HG03039 (cell line): ENCODE results near the gene TESMIN.

Experiments
- ATAC-seq: cut with Tn5 transposase; IDR thresholded peaks from one replicate; pipeline ENCODE4 v1.9.1; 2021; ENCODE audit warnings: mild to moderate bottlenecking, moderate library complexity; ENCODE audit not compliant: unreplicated experiment

TESMIN gene

DNA sequence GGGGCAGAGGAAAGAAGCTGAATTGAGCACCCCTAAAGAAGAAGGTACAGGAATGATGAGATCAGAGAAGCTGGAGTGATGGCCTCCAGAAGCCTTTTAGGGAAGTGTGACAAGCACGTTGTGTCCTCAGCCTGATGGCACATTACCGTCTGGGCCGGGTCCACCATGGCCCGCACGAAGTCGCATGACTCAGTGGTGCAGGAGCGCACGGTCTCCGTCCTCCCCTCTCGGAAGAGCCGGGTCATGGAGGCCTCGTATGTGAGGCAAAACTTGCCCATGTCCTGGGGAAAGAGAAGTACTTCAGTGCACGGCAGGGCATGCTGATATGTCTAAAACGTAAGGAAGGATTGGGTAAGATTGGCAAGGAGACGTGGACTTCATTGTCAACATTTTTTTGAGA, 11.2 kb upstream of the TESMIN start:
- ATAC-seq, result no peak

DNA sequence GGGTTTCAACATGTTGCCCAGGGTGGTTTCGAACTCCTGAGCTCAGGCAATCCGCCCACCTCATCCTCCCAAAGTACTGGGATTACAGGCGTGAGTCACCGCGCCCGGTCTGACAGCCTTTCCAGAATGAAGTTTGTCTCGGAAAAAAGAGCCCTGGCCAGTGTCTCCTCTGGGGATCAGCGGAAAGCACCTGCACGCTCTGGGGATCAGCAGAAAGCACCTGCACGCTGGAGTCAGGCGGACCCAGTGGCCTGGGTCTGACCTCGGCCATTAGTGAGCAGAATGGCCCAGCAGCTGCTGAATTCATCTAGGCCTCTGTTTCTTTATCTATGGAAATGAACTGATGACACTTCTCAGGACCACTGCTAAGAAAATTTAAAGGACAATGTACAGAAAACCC, 10.5 kb upstream of the TESMIN start:
- ATAC-seq, result no peak

DNA sequence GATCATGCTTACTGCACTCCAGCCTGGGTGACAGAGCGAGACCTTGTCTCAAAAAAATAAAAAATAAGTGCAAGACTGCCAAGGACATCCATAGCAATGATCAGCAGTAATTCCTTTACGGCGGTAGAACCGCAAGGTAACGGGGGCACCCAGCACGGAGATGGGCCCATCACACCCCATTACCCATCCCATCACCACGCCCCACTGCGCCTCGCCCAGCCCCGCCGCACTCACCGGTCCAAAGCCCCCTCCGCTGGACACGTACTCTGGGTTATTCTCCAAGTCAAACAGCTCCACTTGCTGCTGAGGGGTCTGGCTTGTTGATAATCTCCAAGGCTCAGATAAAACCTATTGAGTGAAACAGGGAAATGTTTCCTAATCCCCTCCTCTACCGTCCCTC, 8.7 kb upstream of the TESMIN start:
- ATAC-seq, result no peak

DNA sequence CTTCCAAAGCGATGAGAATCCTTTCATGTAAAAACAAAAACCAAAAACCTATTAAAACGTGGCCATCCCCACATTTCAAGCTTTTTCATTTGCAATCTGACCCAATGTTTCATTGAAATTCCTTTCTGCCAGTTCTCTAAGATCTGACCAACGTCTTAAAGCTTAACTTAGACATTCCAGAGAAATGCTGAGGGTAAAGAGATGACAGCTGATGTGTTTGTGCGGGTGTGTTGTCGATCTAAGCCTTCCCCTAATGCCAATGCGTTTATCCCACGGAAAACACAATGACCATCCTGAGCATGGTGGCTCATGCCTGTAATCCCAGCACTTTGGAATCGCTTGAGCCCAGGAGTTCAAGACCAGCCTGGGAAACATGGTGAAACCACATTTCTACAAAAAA, 6.4 kb upstream of the TESMIN start:
- no peak for ATAC-seq

DNA sequence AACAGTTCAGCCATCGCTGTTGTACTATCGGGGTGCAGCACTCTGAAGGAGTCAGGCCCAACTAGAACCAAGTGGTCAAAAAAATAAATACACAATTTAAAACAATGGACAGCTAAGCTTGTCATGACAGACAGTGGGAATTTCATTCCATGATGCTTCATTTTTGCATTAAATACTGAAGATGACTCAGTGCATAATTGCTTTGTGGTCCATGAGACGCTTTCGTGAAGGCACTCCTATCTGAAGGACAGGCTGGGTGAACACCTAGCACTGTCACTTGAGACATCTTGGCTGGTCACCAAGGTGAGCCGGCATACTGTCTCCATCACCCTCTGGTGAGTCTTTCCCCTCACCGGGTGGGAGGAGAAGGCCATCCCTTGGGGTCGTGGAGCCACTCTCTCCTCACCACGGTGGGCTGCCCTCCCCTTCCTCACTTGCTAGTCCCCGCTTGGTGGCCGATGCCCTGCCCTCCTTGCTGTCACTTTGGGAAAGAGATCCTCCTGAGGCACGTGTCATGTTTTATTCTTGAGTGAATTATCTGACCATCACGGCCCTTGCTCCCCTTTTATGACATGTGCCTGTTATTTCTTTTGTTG, 4.9 kb upstream of the TESMIN start:
- no peak for ATAC-seq

DNA sequence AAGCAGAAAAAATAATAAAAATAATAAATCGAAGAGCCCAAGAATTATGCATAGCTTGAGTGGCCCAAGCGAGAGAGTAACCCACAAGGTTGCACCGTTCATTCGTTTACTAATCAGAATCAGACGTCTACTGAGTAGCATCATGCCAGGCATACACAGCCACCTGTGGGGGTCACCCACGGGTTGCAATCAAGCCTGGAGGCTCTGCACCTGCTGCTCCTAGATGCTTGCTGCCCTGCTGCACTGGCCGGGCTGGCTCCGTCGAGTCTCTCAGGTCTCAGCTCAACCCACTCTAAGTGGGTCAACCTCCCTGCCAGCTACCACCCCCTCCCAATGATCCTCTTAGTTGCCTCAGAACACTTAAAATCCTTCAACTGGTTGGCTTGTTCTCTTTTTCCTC, 2.0 kb upstream of the TESMIN start:
- ATAC-seq, result no peak

DNA sequence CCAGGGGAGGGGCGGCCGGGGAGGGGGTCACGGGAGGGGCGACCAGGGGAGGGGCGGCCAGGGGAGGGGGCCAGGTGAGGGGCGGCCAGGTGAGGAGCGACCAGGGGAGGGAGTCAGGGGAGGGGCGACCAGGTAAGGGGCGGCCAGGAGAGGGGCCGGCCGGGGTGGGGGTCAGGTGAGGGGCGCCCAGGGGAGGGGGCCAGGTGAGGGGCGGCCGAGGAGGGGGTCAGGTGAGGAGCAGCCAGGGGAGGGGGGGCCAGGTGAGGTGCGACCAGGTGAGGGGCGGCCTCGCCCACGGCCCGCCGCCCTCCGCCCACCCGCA, 355 bp downstream of the TESMIN start:
- ATAC-seq, result no peak

DNA sequence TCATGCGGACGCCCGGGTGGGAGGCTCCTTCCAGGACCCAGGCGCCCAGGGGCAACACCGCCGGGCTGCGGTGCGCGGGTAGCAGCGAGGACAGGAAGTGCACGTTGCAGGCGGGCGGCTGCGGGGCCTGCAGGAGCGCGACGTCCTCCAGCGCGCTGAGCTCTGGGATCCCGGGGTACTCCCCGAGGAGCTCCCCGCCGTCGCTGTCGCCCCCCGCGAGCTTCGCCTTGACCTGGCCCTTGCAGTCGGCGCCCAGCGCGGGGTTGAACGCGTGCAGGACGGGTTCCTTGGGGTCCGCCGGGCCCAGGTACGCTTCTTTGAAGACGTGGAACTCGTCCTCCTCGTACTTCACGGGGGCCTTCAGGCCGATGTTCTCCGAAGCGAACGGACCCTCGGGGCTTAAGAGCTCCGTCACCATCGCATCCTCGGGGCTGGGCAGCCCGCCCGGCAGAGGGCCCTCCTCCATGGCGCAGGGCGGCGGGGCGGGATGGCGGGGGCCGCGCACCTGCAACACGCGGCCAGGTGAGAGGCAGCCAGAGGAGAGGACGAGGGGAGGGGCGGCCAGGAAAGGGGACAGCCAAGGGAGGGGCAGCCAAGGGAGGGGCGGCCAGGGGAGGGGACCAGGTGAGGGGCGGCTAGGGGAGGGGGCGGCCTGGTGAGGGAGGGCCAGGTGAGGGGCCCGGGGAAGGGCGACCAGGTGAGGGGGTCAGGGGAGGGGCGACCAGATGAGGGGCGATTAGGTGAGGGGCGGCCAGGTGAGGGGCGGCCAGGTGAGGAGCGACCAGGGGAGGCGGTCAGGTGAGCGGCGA, 921 bp downstream of the TESMIN start:
- no peak for ATAC-seq

DNA sequence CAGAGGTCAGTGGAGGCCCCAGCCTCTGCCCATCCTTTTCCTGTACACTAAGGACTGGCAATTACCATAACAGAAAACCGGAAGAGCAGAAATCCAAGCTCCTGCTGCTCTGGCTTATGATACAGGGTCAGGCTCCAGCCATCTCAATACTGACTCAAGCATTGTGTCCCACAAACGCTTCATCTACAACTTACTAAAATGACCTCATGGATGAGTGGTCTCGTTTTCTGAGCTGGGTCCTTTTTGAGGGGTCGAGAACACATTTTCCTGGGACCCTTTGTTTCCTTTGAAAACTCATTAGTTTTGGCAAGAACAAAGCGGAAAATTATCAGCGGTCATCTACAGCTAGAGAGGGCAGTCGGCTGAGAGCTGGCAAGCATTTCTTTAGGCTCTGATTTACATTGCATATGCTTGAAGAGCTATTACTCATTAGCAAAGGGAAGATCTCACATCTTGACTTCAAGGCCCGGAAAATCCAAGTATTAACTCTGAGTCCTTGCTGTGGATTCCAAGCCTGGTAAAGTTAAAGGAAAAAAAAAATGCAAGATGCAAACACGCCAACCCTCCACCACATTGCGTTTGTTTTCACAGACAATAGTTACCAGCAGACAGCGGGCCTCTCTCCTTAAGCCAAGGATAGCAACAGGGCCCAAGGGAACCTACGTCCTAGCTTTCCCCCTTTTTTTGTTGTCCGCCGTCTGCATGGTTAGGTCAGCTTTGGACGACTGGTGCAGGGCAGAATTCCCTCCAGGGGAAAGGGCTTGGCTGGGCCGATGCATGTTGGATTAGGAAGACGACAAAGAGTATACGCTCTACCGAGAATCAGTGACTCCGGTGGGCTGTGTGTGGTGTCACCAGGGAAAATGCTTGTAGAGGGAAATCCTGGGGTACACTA, 1.8 kb downstream of the TESMIN start:
- no peak for ATAC-seq

DNA sequence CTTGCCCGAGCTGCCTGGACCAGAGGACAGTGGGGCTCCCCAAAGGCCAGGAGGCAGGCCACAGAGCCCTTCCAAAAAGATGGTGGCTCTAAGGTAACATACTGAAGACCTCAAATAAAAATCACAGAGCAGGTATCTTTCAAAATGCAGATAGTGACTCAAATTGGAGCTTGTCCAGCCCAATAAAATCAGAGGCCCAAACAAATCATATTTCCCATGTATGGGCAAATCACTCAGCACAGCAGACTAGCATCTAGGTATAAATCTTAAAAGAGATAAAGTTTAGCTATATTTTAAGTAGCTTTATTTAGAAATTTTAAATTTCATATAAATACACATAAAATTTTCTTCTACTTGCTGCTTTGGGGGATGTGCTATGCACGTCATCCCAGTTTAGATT, 3.3 kb downstream of the TESMIN start:
- no peak for ATAC-seq

DNA sequence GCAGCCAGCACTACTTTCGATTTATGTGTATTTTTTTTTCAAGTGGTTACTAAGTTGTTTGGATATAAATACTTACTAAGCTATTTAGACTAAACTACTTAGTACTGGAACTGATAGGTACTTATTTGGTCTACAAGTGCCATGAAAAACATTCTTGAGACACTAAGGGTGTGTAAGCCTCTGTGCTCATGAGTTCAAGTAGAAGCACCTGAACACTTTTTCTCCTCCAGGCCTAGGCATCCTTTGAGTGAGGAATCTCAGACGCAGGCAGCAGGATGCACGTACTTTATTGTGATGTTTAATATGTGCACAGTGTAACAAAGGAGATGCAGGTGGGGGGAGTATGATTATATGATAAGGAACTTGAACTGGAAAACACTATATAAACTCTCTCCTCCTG, 7.8 kb downstream of the TESMIN start:
- ATAC-seq, result no peak

DNA sequence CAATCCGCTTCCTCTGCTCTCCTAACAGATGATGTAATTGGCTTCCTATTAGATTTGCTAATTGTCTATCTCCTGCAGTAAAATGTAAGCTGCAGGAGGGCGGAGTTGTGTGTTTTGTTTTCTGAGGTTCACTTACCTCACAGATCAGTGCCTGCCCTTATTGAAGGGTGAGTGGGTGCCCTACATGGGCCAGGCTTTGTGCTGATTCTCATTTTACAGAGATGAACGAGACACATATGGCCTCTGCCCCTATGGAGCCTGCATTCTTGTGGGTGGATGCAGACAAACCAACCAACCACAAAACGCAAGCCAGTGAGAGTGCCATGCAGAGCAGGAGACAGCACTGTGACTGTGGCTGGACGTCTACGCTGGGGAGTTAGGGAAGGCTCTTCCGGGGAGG, 9.9 kb downstream of the TESMIN start:
- no peak for ATAC-seq

DNA sequence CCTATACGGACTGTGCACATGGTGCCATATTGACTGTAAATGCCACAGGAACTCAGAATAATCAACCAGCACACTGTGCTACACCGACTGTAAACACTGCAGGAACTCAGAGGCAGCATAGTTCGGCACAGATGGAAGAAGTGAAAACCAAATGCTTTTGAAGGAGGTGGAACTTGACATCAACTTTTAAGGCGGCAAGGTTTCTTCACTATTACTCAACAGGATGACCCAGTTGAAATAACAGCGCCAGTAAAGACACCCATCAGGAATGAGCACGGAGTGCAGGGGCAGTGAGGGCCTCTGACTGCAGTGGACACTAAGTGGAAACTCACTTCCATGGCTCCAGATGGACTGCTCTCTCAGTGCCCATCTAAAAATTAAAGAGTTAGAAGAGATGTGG, 15.7 kb downstream of the TESMIN start:
- ATAC-seq, result no peak

DNA sequence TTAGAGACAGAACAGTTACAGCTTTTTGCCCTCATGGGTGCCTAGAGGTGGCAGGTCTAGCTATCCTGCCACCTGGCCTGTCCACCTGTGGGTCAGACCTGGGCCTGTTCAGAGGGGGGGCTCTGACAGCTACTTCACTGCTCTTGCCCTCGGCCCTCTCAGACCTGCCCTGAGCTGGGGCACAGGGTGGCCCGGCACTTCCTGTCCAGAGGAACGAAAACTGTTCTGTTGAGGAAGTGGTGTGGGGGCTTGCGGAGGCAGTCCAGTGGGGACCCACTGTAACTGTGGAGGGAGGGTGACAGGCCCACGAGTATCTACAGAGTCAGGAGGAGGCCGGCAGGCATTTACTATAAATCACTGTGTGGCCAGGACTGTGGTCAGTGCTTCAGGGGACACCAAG, 16.2 kb downstream of the TESMIN start:
- ATAC-seq, result no peak

DNA sequence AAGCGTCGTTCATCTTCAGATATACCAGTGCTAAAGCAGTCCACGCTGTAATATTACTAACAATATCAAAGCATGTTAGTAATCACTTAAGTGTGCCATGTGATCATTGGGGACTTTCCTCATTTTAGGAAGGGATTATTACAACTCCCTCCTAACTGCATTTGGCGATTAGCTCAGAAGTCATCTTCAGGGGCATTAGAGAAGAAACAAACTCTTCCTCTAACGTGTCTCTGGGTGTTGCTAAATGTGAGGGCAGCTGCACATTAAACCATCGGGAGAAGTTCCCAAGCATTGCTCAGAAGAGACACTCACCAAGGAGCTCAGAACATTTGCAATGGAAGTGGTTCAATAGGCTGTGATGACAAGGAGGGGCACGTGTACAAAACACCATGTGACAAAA, 17.2 kb downstream of the TESMIN start:
- no peak for ATAC-seq

DNA sequence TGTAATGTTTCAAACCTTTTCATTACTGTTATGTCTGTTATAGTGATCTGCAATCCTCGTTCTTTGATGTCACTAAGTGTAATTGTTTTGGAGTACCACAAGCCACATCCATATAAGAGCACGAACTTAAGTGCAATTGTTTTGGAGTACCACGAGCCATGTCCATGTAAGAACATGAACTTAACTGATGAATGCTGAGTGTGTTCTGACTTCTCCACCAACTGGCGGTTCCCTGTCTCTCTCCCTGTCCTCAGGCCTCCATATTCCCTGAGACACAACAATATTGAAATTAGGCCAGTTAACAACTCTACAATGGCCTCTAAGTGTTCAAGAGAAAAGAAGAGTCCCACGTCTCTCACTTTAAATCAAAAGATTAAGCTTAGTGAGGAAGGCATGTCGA, 23.5 kb downstream of the TESMIN start:
- no peak for ATAC-seq

DNA sequence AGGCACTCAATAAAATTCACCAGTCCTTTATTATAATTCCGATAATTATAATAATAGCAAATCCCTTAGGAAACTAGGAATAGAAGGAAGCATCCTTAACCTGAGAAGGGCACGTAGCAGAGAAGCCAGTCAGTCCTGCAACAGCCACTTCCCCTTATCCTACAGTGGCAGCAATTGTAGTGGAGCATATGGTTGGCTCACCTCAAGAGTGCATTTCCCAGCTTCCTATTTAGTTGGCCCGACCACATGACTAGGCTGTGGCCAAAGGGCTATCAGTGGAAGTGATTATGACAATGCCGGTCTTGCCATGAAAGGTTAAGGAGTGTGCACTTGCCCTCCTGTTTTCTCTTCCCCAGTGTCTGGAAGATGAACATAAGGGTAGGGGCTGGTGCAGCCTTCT, 27.0 kb downstream of the TESMIN start:
- ATAC-seq, result no peak

DNA sequence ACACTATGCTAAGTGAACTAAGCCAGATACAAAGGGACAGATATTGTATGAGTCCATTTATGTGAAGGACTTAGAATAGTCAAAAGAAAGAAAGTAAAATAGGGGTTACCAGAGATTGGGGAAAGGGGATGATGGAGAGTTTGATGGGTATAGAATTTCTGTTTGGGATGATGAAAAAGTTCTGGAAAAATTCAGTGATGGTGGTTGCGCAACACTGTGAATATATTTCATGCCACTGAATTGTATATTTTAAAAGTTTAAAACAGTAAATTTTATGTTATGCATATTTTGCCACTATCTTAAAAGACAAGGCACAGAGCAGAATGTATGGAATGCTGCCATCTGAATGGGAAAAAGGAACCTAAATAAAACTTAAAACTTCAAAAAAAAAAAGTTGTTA, 29.2 kb downstream of the TESMIN start:
- no peak for ATAC-seq

DNA sequence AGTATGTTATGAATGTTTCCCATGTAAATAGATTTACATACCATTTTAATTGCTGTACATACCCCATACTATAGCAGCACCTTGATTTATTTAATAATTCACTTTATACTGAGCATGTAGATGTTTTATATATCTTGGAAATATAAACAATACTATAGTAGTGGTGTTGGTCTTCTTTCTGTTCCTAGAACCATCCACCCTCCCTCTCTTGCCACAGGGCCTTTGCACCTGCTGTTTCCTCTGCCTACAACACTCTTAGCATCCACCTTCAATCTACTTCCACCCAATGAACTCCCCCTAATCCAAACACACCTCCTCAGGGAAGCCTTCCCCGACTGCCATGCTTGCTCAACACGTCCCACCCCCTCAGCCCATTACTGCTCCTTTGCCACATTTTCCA, 30.2 kb downstream of the TESMIN start:
- ATAC-seq, result no peak

DNA sequence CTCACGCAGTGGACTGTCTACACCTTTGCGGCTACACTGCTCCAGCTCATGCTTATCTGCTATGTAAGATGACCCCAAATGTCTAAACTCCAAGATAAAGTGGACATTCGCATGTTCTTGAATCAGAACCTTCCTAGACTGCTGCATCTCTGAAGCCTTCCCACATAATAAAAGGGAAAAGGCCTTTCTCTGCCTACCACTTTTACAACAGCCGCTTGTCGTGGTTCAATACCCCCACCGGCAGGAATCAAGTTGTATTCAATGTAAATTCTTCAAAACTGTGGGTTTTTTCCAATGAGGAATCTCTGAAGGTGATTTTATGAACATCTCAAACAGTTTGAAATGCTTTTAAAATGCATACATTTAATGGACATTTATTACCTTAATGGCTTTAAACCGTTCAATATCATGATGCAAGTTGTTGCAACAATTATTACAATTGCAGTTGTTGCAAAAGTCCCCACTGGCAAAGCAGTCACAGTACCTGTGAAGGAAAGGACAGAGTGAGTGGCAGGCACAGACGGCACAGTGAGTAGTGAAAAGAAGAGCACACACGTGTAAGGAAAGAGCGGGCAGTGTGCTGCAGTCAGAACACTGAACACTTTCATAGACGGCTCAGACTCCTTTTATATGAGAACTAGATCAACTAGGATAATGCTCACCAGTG, 35.7 kb downstream of the TESMIN start:
- ATAC-seq, result no peak

DNA sequence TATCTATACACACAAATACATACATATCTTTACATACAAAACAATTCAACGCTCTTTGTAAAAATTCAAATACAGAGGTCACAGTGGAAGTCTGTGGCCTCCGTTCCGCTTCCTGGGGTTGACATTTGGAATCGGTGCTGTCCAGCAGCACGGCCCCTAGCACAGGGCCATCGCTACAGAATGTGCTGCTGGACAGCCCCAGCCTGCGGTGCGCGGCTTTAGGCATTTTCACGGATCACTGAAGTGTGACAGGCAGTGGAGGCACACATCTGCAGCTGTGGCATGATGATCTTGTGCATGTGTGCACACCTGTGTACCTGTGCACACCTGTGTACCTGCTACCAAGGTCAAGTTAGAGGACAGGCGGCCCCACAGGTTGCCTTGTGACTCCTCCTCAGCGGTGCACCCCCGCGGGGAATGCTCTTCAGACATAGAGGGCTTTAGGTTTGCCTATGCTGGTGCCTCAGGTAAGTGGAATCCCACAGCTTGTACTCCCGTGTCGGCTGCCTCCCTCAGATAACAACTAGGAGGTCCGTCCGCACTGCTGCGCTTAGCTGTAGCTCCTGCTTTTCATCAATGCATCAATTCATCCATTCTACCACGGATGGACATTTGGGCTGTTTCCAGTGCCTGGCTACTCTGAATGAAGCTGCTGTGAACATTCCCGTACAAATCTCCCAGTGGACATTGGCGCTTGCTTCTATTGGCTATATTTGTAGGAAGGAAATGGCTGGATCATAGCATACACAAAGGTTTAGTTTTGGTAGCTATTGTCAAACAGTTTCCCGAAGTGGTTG, 37.1 kb downstream of the TESMIN start:
- no peak for ATAC-seq
